Gastroesophageal sphincter (tissue), 4 donors: ENCODE measurements around the gene ALOX12. TPM values are rescaled to one million over a fixed set of nuclear protein-coding genes. Genes with fewer than 3 reads are reported as not detected.

Source experiments
- ATAC-seq: fragments of 150-250 bp; one replicate; pipeline ENCODE4 v1.9.1; 2016; ENCODE audit warnings: mild to moderate bottlenecking, moderate library complexity
- H3K27ac ChIP-seq, 4 donors: fragments of 200-600 bp; sonication (generic) in 3 of 4; 1 replicate in 3 of 4; 2 replicates in 1 of 4; pipeline ENCODE4 v1.5.1; 2016 to 2019
- H3K27me3 ChIP-seq: fragments of 200-600 bp; sonication (generic); one replicate; pipeline ENCODE4 v1.5.1; 2019
- H3K36me3 ChIP-seq, 2 donors: fragments of 200-600 bp; sonication (generic); one replicate each; pipeline ENCODE4 v1.5.1; 2019; ENCODE audit warnings: control low read depth in 1 of 2
- H3K4me1 ChIP-seq, 3 donors: fragments of 200-600 bp; sonication (generic); 1 replicate in 2 of 3; 2 replicates in 1 of 3; pipeline ENCODE4 v1.5.1; 2016 to 2019; ENCODE audit warnings: control low read depth in 2 of 3
- H3K4me3 ChIP-seq, 2 donors: fragments of 200-600 bp; sonication (generic); one replicate each; pipeline ENCODE4 v1.5.1; 2019; ENCODE audit warnings: mild to moderate bottlenecking in 1 of 2, moderate library complexity in 1 of 2
- H3K9me3 ChIP-seq, 3 donors: fragments of 200-600 bp; sonication (generic); one replicate each; pipeline ENCODE4 v1.5.1; 2017 to 2019; ENCODE audit warnings: control low read depth in 2 of 3
- CTCF ChIP-seq, 4 experiments: fragments of 200-600 bp in 2 of 4; fragments of 450-650 bp in 2 of 4; sonication (generic) in 1 of 4; IDR thresholded peaks; one replicate each; pipeline ENCODE4 v1.5.1; 2017 to 2019; ENCODE audit warnings: antibody characterized with exemption in 4 of 4, mild to moderate bottlenecking in 2 of 4, moderate library complexity in 2 of 4
- EP300 ChIP-seq: sonication (generic); formaldehyde crosslinking; IDR thresholded peaks from one replicate; pipeline ENCODE4 v1.6.1; 2017; ENCODE audit warnings: antibody characterized with exemption, mild to moderate bottlenecking
- POLR2A ChIP-seq, 2 donors: fragments of 450-650 bp; IDR thresholded peaks; one replicate each; pipeline ENCODE4 v1.6.1; 2017; ENCODE audit warnings: antibody characterized with exemption in 2 of 2, mild to moderate bottlenecking in 2 of 2, moderate library complexity in 1 of 2
- POLR2AphosphoS5 ChIP-seq: sonication (generic); formaldehyde crosslinking; IDR thresholded peaks from one replicate; pipeline ENCODE4 v1.6.1; 2017; ENCODE audit warnings: antibody characterized with exemption
- WGBS, 2 donors: methylation state at CpG; one replicate each; pipeline ENCODE4 v1.1.5; 2018; ENCODE audit warnings: low coverage in 1 of 2; 5-methylcytosine and 5-hydroxymethylcytosine counted together
- total RNA-seq, 4 donors: library from RNA; depleted of rRNA; stranded (reverse); fragments of >200 nt; gene quantifications; one replicate each; pipeline ENCODE4 v1.1.0, GENCODE V29; 2016

The ALOX12 gene
- total RNA-seq, 4 donors from 2014 or later: 0.19 to 0.62 TPM; not detected in 2

- TF ChIP-seq EP300: no peak
- no peak for TF ChIP-seq POLR2AphosphoS5
- TF ChIP-seq CTCF (IDR thresholded peaks at IDR 0.05): no peak
- no peak for TF ChIP-seq POLR2A (IDR thresholded peaks at IDR 0.05)
- WGBS, 2 donors: 82 to 85% methylated on average over 6 to 8 of the region's 9 CpGs
- peaks cover 0 to 32% of the 10 kb centered on the region in 2 donors for H3K36me3 ChIP-seq
- H3K9me3 ChIP-seq: no peaks in the 10 kb centered on the region
- H3K4me3 ChIP-seq: no peak overlapping the region
- peaks cover 0 to 15% (median 6%) of the 10 kb centered on the region in 3 donors for H3K4me1 ChIP-seq
- H3K27me3 ChIP-seq: peaks cover 54% of the 10 kb centered on the region
- no peak for ATAC-seq
- no peak overlapping the region for H3K27ac ChIP-seq
These were observed 1.1 kb upstream of the ALOX12 start for GRCh38 chr17:6994666-6995256.

DNA sequence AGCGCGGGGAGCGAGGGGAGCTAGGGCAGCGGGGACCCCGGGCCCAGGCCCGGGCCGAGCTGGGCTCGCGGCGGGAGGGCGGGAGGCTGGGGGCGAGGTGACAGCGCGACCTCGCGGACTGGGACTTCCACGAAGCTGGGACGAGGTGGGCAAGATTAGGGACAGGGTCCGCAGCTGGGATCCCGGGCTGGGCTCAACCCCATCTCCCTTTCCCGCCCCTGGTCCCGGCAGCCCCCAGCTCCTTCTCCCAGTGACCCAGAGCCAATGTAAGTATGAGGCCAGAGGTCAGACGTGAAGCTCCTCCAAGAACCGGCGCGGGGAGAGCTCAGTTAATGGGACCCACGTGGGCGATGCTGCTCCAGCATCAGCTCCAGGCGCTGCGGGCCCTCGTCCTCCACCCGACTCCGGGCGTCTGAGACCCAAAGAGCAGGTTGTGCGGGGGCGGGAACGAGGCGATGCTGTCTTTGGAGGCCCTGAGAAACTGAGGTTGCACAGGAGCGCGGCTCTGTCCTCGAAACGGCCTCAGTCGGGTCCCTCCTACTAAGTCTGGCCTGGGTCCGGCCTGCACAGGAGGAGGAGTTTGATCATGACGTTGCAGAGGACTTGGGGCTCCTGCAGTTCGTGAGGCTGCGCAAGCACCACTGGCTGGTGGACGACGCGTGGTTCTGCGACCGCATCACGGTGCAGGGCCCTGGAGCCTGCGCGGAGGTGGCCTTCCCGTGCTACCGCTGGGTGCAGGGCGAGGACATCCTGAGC, 585 bp downstream of the ALOX12 start:
- H3K4me3 ChIP-seq: peak overlapping the region in 1 of 2 donors; percentile 47
- H3K27ac ChIP-seq: no peak overlapping the region
- H3K27me3 ChIP-seq: peaks cover 37% of the 10 kb centered on the region
- H3K4me1 ChIP-seq: peaks cover 0 to 15% (median 6%) of the 10 kb centered on the region in 3 donors
- no peak for ATAC-seq
- TF ChIP-seq CTCF (IDR thresholded peaks at IDR 0.05): no peak
- no peak for TF ChIP-seq POLR2AphosphoS5
- no peak for TF ChIP-seq EP300
- no peak for TF ChIP-seq POLR2A (IDR thresholded peaks at IDR 0.05)
- peaks cover 0 to 48% of the 10 kb centered on the region in 2 donors for H3K36me3 ChIP-seq
- H3K9me3 ChIP-seq: no peaks in the 10 kb centered on the region
- WGBS, 2 donors: no CpG with 5 or more reads among the region's 58 CpGs

DNA sequence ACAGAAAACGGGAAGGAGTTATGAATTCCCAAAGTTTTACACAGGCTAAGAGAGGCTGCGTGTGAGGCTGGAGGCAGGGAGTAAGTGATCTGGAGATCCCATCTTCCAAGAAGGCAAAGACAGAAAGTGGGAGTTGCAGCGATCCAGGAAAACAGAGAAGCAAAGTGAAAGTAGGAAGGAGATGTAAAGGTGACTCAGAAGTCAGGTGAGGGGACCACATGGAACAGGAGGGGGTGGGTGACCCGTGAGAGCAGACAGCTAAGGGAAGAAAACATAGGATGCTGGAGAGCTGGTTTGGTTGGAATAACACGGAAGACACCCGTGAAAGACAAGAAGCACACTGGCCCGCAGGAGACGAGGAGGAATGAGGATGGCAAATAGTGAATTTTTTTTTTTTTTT, 1.3 kb downstream of the ALOX12 start:
- Histone ChIP-seq H3K4me3 (no peak overlapping the region), H3K27me3 (peaks cover 31% of the 10 kb centered on the region), H3K27ac (no peak overlapping the region), H3K36me3 (peaks cover 0 to 56% of the 10 kb centered on the region in 2 donors), H3K4me1 (peaks cover 0 to 15% (median 6%) of the 10 kb centered on the region in 3 donors), H3K9me3 (no peaks in the 10 kb centered on the region)
- WGBS, 2 donors: 94% methylated on average over 7 to 8 of the region's 8 CpGs
- TF ChIP-seq POLR2AphosphoS5 (no peak), POLR2A (IDR thresholded peaks at IDR 0.05) (no peak), CTCF (IDR thresholded peaks at IDR 0.05) (no peak), EP300 (no peak)
- ATAC-seq: no peak

GRCh38 chr17:6998855-6999508, 3.1 kb downstream of the ALOX12 start:
- Histone ChIP-seq H3K27me3 (peaks cover 20% of the 10 kb centered on the region), H3K4me3 (no peak overlapping the region), H3K27ac (no peak overlapping the region), H3K36me3 (peaks cover 0 to 72% of the 10 kb centered on the region in 2 donors), H3K9me3 (no peaks in the 10 kb centered on the region), H3K4me1 (peaks cover 0 to 15% (median 6%) of the 10 kb centered on the region in 3 donors)
- WGBS, 2 donors: 72 to 82% methylated on average over 2 to 4 of the region's 11 CpGs
- no peak for ATAC-seq
- TF ChIP-seq POLR2AphosphoS5: no peak
- no peak for TF ChIP-seq POLR2A (IDR thresholded peaks at IDR 0.05)
- TF ChIP-seq EP300: no peak
- no peak for TF ChIP-seq CTCF (IDR thresholded peaks at IDR 0.05)
